OCI-LY1 (cell line): ENCODE results near the gene BLID.

ENCODE experiments used
- EZH2 ChIP-seq: fragments of 200-600 bp; sonication (generic), shearing (Covaris generic); IDR thresholded peaks from 2 replicates; pipeline ENCODE4 v1.8.0; 2017; ENCODE audit warnings: borderline replicate concordance, mixed run types, mild to moderate bottlenecking, antibody characterized with exemption, low read length, moderate library complexity, mixed read lengths
- TF ChIP-seq, protein P1 (sequence below): fragments of 200-600 bp; sonication (generic), shearing (Covaris generic); IDR thresholded peaks from 2 replicates; pipeline ENCODE4 v1.5.1; 2017; ENCODE audit warnings: mild to moderate bottlenecking, antibody characterized with exemption, low read length, moderate library complexity, mixed read lengths

GRCh38 chr11:122123263-122123929 lies 7.4 kb upstream of the BLID start:
- TF ChIP-seq EZH2 = no peak
- TF ChIP-seq, protein P1, sequence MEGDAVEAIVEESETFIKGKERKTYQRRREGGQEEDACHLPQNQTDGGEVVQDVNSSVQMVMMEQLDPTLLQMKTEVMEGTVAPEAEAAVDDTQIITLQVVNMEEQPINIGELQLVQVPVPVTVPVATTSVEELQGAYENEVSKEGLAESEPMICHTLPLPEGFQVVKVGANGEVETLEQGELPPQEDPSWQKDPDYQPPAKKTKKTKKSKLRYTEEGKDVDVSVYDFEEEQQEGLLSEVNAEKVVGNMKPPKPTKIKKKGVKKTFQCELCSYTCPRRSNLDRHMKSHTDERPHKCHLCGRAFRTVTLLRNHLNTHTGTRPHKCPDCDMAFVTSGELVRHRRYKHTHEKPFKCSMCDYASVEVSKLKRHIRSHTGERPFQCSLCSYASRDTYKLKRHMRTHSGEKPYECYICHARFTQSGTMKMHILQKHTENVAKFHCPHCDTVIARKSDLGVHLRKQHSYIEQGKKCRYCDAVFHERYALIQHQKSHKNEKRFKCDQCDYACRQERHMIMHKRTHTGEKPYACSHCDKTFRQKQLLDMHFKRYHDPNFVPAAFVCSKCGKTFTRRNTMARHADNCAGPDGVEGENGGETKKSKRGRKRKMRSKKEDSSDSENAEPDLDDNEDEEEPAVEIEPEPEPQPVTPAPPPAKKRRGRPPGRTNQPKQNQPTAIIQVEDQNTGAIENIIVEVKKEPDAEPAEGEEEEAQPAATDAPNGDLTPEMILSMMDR = no peak
